Left renal cortex interstitium (tissue), 4 donors: ENCODE data around the gene TBATA. TPM values are rescaled to one million over a fixed set of nuclear protein-coding genes. Genes with fewer than 3 reads are reported as not detected.
"Not testable (repeated sequence)": the region's sequence is repeated elsewhere in the genome, so short reads cannot be mapped to it uniquely, and the experiment has no call there.

Source experiments
- DNase-seq, 4 donors: peaks; one replicate each; pipeline ENCODE4 v3.0.0-alpha.2; 2013; ENCODE audit warnings: low read depth in 4 of 4, low spot score in 2 of 4, missing footprints in 1 of 4
- polyA plus RNA-seq, 4 donors: library from polyadenylated mRNA; unstranded; fragments of 120-200 nt; gene quantifications; one replicate each; pipeline ENCODE4 v1.2.1, GENCODE V29; 2013; ENCODE audit not compliant: insufficient read length in 4 of 4

TBATA gene
- polyA plus RNA-seq, 4 donors = 0.30 TPM; not detected in 3

GRCh38 chr10:70780370-70780760 is 4.8 kb downstream of the TBATA start:
- no peak for DNase-seq

DNA sequence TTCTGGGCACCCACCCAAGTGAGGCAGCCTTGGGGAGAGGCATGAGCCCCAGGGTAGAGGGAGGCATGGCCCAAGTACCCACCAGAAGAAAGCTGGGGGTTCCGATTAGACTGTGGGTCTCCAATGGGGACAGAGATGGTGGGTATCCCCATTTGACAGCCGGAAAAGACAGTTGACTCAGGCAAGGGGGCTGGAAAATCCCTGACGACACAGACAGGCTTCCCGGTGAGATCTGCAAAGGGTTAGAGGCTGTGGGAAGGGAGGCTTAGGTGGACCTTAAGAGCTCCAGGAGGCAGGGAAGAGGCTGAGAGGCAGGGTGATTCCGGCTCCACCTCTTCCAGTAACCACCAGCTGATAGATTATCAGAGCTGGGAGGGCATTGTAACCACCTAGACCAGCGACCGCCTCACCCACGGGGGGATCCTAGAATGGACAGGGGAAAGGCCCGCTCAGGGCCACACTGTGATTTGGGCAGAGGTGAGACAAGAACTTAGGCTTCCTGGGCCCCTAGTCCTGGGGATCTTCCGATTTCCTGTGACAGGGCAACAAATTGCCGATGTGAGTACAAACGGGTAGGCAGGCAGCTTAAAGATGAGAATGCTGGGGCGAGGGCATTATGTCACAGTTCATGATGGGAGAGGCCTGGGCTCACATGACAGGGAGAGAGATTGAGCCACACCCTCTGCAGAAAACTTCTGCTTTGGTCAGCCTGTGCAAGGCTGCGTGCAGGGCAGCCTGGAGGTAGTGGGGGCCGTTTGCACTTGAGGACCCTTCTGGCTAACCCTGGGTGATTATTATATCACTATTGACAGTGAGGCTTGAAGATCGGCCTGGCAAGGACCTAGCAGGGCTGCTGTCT is 5.4 kb downstream of the TBATA start:
- no peak for DNase-seq

DNA sequence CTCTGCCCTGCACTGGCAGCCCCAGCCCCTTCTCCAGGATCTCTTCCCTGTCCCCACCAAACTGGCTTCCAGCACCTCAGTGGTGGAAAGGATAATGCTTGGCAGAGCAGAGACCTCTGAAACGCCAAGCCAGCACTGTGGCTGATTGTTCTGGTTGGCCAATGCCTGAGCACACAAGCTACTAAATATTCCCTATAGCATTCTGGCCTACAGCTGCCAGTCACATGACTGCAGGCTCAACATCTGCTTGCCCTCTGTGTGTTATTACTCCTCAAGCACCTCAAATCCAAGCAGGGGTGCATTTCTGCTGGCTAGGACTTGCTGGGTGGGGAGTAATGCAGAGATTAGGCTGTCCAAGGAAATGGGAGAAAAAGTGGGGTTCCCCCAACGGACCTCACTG is 6.1 kb downstream of the TBATA start:
- no peak for DNase-seq

DNA sequence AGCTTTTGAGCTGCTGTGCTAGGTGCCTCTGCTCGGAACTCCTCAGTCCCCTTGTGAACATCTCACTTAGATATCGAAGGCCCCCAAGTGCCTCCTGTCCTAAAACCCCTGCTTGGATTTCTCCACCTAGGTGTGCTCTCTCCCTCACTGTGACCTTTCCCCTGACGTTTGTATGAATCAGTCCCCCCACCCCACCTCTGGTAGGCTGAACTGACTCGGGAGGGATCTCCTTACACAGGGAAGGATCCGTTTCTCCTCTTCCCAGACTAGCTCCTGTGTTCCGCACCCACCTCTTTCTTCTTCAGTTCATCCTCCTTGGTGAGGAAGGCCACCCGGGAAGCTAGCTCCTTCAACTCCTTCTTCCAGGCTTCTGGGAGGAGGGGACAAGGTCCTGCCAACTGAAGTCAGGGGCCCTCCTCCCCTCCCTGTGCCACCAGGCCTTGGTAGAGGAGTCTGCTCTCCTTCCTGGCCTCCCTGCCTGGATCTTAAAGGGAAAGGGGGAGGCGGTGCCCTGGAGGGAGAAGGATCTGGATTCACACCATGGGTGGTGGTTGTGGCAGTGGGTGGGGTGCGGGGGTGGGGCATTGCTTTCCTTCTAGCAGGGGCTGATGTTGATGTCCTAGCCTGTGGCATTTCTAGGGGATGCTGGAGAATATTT is 6.8 kb downstream of the TBATA start:
- no peak for DNase-seq

- no peak for DNase-seq
These were observed 7.9 kb downstream of the TBATA start for GRCh38 chr10:70777063-70777875.

GRCh38 chr10:70776455-70777005 is 8.6 kb downstream of the TBATA start:
- DNase-seq = no peak

- no peak for DNase-seq
These were observed 9.3 kb downstream of the TBATA start for GRCh38 chr10:70775679-70776454.

DNA sequence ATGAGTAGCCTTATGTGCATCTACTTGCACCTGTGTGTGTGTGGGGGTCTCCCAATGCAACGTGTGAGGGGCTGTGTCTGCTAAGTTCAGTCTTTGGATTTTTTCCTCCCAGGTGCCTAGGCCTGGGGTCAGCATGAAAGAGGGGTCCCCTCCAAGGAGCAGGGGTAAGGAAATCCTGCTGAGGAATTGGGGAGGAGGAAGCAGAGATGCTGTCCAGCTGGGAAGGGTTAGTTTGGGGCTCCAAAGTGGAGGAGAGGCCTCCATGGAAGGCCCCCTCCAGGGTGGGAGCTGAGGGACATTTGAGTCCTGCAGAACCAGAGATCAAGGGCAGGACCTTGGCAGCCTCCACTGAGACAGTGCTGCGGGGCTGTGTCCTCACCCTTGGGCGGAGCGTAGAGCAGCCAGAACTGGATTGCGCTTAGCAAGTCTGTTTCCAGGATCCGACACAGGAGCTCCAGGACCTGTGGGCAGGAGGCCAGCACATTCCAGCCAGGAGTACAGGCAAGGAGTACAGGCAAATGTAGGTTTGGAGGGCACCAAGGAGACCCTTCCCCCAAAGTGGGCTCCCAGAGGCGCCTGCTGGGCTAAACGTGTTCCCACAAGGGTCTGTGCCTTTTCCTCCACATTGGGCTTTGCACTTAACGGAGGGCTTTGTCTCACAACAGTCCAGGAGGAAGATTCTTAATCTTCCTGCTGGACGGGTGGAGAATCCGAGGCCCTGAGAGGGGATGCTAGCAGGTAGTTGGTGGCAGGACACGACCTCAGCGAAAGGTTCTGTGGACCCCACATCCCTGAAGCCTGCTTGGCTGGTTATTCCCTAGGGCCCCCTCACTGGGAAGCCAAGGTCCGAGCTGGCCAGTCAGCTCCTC is 10.1 kb downstream of the TBATA start:
- DNase-seq = no peak

DNA sequence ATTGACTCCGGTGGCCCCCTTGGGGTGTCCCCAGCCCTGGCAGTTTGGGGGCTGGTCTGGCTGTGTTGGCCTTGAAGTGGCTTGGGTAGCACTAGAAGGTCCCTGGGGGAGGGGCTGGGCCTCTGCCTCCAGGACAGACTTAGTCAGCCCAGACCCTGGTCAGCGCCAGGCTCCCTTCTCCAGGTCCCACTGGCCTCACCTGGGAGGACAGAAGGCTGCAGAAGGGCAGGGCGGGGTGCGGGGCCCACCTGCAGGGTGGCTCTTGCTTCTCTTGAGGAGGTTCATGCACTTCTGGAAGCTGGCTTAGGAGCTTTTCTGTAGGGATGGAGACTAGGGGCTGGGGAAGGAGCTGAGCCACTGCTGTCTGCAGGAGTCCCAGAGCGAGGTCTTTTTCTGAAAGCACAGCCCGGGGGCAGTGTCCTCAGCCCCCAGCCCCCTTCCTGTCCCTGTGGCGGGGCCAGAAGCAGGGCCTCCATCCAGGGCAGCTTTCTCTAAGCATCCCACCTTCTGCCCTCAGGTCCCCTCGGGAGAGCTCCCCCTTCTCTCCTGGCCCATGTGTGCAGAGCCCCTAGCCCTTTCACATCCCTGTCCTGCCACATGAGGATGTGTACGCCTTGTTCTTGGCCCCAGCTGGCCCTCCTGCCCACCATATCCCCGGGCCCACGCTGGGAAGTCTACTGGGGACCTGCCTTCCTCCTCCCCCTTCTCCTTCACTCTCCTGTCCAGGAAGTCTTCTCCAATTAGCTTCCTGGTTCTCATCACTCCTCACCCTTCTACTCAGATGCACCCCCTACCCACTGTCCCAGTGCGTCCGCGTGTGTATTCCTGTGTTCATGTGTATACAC is 11.0 kb downstream of the TBATA start:
- DNase-seq = no peak

DNA sequence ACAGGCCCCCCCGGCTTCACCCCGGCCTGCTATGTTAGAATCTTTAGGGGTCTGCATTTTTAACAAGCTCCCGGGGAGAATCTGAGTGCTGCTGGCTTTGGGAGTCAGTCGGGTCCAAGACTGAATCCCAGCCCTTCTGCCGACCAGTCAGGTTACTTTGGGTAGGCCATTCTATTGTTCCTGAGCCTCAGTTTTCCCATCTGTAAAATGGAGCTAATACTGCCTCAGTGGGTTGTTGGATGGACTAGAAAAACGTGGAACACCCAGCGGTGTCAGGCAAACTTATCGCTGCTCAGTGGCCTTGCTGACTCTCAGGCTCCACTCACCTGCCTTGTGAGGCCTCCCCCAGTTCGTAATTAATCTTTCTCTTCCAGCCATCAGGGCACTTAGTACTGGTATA is 11.7 kb downstream of the TBATA start:
- DNase-seq = no peak

DNA sequence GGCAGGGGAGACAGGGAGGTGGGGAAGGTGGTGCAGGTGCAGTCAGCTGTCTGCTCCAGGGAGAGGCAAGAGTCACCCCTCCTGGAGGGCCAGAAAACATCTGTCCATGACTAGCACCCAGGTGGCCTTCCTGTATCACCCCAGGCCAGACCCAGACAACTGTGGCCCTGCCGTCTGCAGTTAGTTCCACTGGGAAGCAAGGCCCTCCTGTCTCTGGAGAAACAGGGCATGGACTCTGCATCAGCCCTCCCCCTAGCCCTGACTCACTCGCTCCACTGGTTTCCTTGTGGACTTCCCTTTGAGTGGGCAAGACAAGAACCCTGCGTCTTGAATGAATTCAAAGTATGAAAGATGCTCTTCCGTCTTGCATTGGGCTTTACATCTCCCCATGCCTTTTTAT is 12.6 kb downstream of the TBATA start:
- DNase-seq = no peak

GRCh38 chr10:70771311-70772194 is 13.6 kb downstream of the TBATA start:
- DNase-seq = no peak

GRCh38 chr10:70770516-70770915 is 14.7 kb downstream of the TBATA start:
- not testable (repeated sequence) for DNase-seq

GRCh38 chr10:70770001-70770400 is 15.2 kb downstream of the TBATA start:
- DNase-seq = no peak

DNA sequence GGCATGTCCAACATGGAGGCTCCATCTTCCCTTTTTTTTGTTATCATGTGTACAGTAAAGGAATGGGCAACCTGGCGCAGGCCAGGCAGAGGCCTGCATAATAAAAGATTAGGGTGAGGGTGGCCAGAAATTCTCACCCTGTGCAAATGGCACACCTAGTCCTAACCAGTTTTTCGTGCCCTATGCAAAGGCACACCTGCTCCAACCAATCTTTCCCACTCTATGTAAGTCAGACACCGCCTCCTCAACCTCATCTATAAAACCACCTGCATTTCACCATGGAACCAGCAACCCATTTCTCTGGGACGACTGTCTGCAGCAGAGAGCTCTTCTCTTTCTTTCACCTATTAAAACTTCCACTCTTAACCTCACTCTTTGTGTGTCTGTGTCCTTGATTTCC is 16.1 kb downstream of the TBATA start:
- no peak for DNase-seq

DNA sequence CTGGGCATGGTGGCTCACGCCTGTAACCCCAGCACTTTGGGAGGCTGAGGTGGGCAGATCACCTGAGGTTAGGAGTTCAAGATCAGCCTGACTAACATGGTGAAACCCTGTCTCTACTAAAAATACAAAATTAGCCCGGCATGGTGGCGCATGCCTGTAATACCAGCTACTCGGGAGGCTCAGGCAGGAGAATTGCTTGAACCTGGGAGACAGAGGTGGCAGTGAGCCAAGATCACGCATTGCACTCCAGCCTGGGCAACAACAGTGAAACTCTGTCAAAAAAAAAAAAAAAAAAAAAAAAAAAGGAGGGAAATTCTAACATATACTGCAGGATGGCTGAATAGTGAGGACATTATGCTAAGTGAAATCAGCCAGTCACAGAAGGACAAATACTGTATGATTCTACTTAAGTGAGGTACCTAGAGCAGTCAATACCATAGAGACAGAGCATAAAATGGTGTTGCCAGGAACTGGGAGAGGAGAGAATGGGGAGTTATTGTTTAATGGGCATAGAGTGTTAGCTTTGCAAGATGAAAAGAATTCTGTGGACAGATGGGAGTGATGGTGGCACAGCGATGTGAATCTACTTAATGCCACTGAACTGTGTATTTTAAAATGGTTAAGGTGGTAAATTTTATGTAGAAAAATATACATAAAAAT is 17.0 kb downstream of the TBATA start:
- not testable (repeated sequence) for DNase-seq
